HepG2 (cell line): ENCODE data around the gene VASN. TPM values are rescaled to one million over a fixed set of nuclear protein-coding genes. Genes with fewer than 3 reads are reported as not detected.
A peak's percentile ranks its signal among the peaks of the same experiment; 100 is the strongest.

Experiments used
- ATF7-NPFF ChIP-seq: sonication (generic); formaldehyde crosslinking; IDR thresholded peaks from 2 replicates; pipeline ENCODE4 v1.8.1; 2023; ENCODE audit warnings: mild to moderate bottlenecking, low read depth, missing genetic modification reagents, moderate library complexity
- BORCS8-MEF2B ChIP-seq: sonication (generic); formaldehyde crosslinking; IDR thresholded peaks from 2 replicates; pipeline ENCODE4 v1.8.0; 2022; ENCODE audit warnings: mild to moderate bottlenecking, missing genetic modification reagents
- ERF ChIP-seq: IDR thresholded peaks from 2 replicates; pipeline ENCODE4 v1.6.1; 2018; ENCODE audit warnings: missing biosample characterization, missing genetic modification reagents
- FOSL2 ChIP-seq: sonication (generic); formaldehyde crosslinking; IDR thresholded peaks from 2 replicates; pipeline ENCODE4 v1.4.0; 2020; ENCODE audit warnings: missing genetic modification reagents
- FOXA3 ChIP-seq: IDR thresholded peaks from 2 replicates; pipeline ENCODE4 v1.6.1; 2016; ENCODE audit warnings: missing genetic modification reagents, missing compliant biosample characterization
- GATAD1 ChIP-seq: IDR thresholded peaks from 2 replicates; pipeline ENCODE4 v1.6.1; 2016; ENCODE audit warnings: missing genetic modification reagents, missing compliant biosample characterization
- HDAC2 ChIP-seq: sonication (generic); formaldehyde crosslinking; IDR thresholded peaks from 2 replicates; pipeline ENCODE4 v1.4.0; 2020; ENCODE audit warnings: missing genetic modification reagents
- HMG20A ChIP-seq: IDR thresholded peaks from 2 replicates; pipeline ENCODE4 v1.6.1; 2016; ENCODE audit warnings: borderline replicate concordance
- HNF1B ChIP-seq: sonication (generic); formaldehyde crosslinking; IDR thresholded peaks from 2 replicates; pipeline ENCODE4 v1.5.1; 2020; ENCODE audit warnings: mild to moderate bottlenecking, moderate library complexity, missing genetic modification reagents
- HNRNPL ChIP-seq: fragments of 200-400 bp; formaldehyde crosslinking; IDR thresholded peaks from 2 replicates; pipeline ENCODE4 v1.6.1; 2017; ENCODE audit warnings: mild to moderate bottlenecking, low read depth, low read length
- KDM4B ChIP-seq: sonication (generic); formaldehyde crosslinking; IDR thresholded peaks from 2 replicates; pipeline ENCODE4 v1.4.0; 2020; ENCODE audit warnings: missing genetic modification reagents
- KLF12 ChIP-seq: sonication (generic); formaldehyde crosslinking; IDR thresholded peaks from 2 replicates; pipeline ENCODE4 v1.4.0; 2020; ENCODE audit warnings: missing genetic modification reagents, borderline replicate concordance
- PAWR ChIP-seq: sonication (generic); formaldehyde crosslinking; IDR thresholded peaks from 2 replicates; pipeline ENCODE4 v1.4.0; 2020; ENCODE audit warnings: missing genetic modification reagents, mild to moderate bottlenecking, borderline replicate concordance
- PLSCR1 ChIP-seq: sonication (generic); formaldehyde crosslinking; IDR thresholded peaks from 2 replicates; pipeline ENCODE4 v1.5.0; 2020; ENCODE audit warnings: missing genetic modification reagents, mild to moderate bottlenecking, borderline replicate concordance
- REPIN1 ChIP-seq: sonication (generic); formaldehyde crosslinking; IDR thresholded peaks from 2 replicates; pipeline ENCODE4 v1.8.0; 2022; ENCODE audit warnings: missing genetic modification reagents, low read depth, mild to moderate bottlenecking, borderline replicate concordance
- SMAD1 ChIP-seq: sonication (generic); formaldehyde crosslinking; IDR thresholded peaks from 2 replicates; pipeline ENCODE4 v1.4.0; 2020; ENCODE audit warnings: missing genetic modification reagents, low read depth, mild to moderate bottlenecking, borderline replicate concordance
- TEAD3 ChIP-seq: optimal IDR thresholded peaks from 2 replicates; pipeline ENCODE3; 2016; ENCODE audit warnings: borderline replicate concordance
- TFAP4 ChIP-seq: sonication (generic); IDR thresholded peaks from 2 replicates; pipeline ENCODE4 v1.6.1; 2016; ENCODE audit warnings: low read depth, borderline replicate concordance
- ZBTB10 ChIP-seq: sonication (generic); formaldehyde crosslinking; IDR thresholded peaks from 2 replicates; pipeline ENCODE4 v1.4.0; 2020; ENCODE audit warnings: missing genetic modification reagents, borderline replicate concordance
- ZBTB42 ChIP-seq: sonication (generic); formaldehyde crosslinking; IDR thresholded peaks from 2 replicates; pipeline ENCODE4 v1.5.0; 2020; ENCODE audit warnings: mild to moderate bottlenecking, missing genetic modification reagents
- ZFP90 ChIP-seq: sonication (generic); formaldehyde crosslinking; IDR thresholded peaks from 2 replicates; pipeline ENCODE4 v1.8.0; 2022; ENCODE audit warnings: missing genetic modification reagents, mild to moderate bottlenecking, inconsistent platforms, borderline replicate concordance
- ZFX ChIP-seq: sonication (generic); formaldehyde crosslinking; IDR thresholded peaks from 2 replicates; pipeline ENCODE4 v1.4.0; 2020; ENCODE audit warnings: mild to moderate bottlenecking, low read depth, missing genetic modification reagents, moderate library complexity
- ZNF121 ChIP-seq: sonication (generic); formaldehyde crosslinking; IDR thresholded peaks from 2 replicates; pipeline ENCODE4 v1.5.0; 2020; ENCODE audit warnings: mild to moderate bottlenecking, missing genetic modification reagents
- ZNF530 ChIP-seq: sonication (generic); formaldehyde crosslinking; IDR thresholded peaks from 2 replicates; pipeline ENCODE4 v1.5.0; 2020; ENCODE audit warnings: low read depth, mild to moderate bottlenecking, missing genetic modification reagents
- ZNF605 ChIP-seq: sonication (generic); formaldehyde crosslinking; IDR thresholded peaks from 2 replicates; pipeline ENCODE4 v1.8.0; 2022; ENCODE audit warnings: mild to moderate bottlenecking, missing genetic modification reagents
- ZNF792 ChIP-seq: IDR thresholded peaks from 2 replicates; pipeline ENCODE4 v1.6.1; 2016
- polyA plus RNA-seq, 8 experiments: library from polyadenylated mRNA; depleted of rRNA in 3 of 8; stranded (reverse) in 7 of 8; unstranded in 1 of 8; fragments of >200 nt; fragmentation: Illumina TruSeq in 4 of 8; extraction: Trizol in 4 of 8; gene quantifications; 2 replicates each; pipeline versions ENCODE4 v1.2.1 to v1.2.3, GENCODE V29; 2011 to 2016; ENCODE audit warnings: low read depth in 4 of 8, missing spikeins in 1 of 8, mixed read lengths in 1 of 8; ENCODE audit not compliant: insufficient read depth in 1 of 8
- total RNA-seq, 5 experiments: library from RNA; depleted of rRNA; stranded (reverse); fragments of >200 nt; fragmentation: Illumina TruSeq; extraction: Trizol; gene quantifications; 2 replicates each; pipeline ENCODE4 v1.2.3, GENCODE V29; 2016; ENCODE audit warnings: low read depth in 1 of 5

VASN gene
- total and polyA plus RNA-seq, 2 of the 13 experiments (the other 11 are each of a cell fraction or from before 2014, with no cell fraction given): 8.4 to 18.2 TPM

GRCh38 chr16:4330277-4330874, 41.3 kb upstream of the VASN start (continued):
- TF ChIP-seq HNF1B (CRISPR knock-in tag): 0 out of 2 replicates have a peak, but pooled peaks have one; percentile 24
- 0 out of 2 replicates have a peak, but pooled peaks have one; percentile 26 for TF ChIP-seq KLF12 (CRISPR knock-in tag)
- no peak for TF ChIP-seq ZNF605 (CRISPR knock-in tag)
- TF ChIP-seq KDM4B (CRISPR knock-in tag): peak; percentile 35; the same call in 1 of the 2 replicates
- TF ChIP-seq ZNF792 (CRISPR knock-in tag): no peak
- peak; percentile 15; the same call in 1 of the 2 replicates for TF ChIP-seq GATAD1 (CRISPR knock-in tag)
- TF ChIP-seq FOSL2: peak; percentile 44
- no peak for TF ChIP-seq HMG20A (CRISPR knock-in tag)
- TF ChIP-seq ATF7-NPFF (CRISPR knock-in tag): no peak
- TF ChIP-seq PLSCR1: no peak
- TF ChIP-seq TFAP4: peak; percentile 79
- no peak for TF ChIP-seq BORCS8-MEF2B (CRISPR knock-in tag)
- 0 out of 2 replicates have a peak, but pooled peaks have one; percentile 23 for TF ChIP-seq ERF (CRISPR knock-in tag)
- no peak for TF ChIP-seq ZBTB42
- TF ChIP-seq ZNF530 (CRISPR knock-in tag): no peak
- no peak for TF ChIP-seq REPIN1 (CRISPR knock-in tag)
- TF ChIP-seq HDAC2: peak; percentile 14; the same call in 1 of the 2 replicates
- TF ChIP-seq ZFP90: no peak
- TF ChIP-seq ZFX (CRISPR knock-in tag): peak; percentile 61; the same call in 1 of the 2 replicates
- TF ChIP-seq HNRNPL: 0 out of 2 replicates have a peak, but pooled peaks have one; percentile 31
- no peak for TF ChIP-seq PAWR (CRISPR knock-in tag)
- peak; percentile 28 for TF ChIP-seq TEAD3 (CRISPR knock-in tag)
- TF ChIP-seq ZBTB10: no peak
- no peak for TF ChIP-seq ZNF121 (CRISPR knock-in tag)
- 0 out of 2 replicates have a peak, but pooled peaks have one; percentile 24 for TF ChIP-seq FOXA3 (CRISPR knock-in tag)
- TF ChIP-seq SMAD1 (CRISPR knock-in tag): 0 out of 2 replicates have a peak, but pooled peaks have one; percentile 11
